ENCODE measurements around the gene CPNE5. TPM values are rescaled to one million over a fixed set of nuclear protein-coding genes. Genes with fewer than 3 reads are reported as not detected.

The CPNE5 gene
- total RNA-seq, 1 donor from 2014 or later = 0.72 TPM

GRCh38 chr6:36692861-36693702 lies 146.2 kb downstream of the CPNE5 start:
- no peak for DNase-seq (ENCODE audit: extremely low spot score, unreplicated experiment)
- Mint-ChIP-seq H3K4me1 (ENCODE audit: unreplicated experiment) (no peaks in the 10 kb centered on the region), H3K27me3 (no peaks in the 10 kb centered on the region), H3K9me3 (no peaks in the 10 kb centered on the region), H3K27ac (peak overlapping the region; percentile 12), H3K4me3 (no peak overlapping the region), H3K36me3 (no peaks in the 10 kb centered on the region)
- TF ChIP-seq, protein P1, sequence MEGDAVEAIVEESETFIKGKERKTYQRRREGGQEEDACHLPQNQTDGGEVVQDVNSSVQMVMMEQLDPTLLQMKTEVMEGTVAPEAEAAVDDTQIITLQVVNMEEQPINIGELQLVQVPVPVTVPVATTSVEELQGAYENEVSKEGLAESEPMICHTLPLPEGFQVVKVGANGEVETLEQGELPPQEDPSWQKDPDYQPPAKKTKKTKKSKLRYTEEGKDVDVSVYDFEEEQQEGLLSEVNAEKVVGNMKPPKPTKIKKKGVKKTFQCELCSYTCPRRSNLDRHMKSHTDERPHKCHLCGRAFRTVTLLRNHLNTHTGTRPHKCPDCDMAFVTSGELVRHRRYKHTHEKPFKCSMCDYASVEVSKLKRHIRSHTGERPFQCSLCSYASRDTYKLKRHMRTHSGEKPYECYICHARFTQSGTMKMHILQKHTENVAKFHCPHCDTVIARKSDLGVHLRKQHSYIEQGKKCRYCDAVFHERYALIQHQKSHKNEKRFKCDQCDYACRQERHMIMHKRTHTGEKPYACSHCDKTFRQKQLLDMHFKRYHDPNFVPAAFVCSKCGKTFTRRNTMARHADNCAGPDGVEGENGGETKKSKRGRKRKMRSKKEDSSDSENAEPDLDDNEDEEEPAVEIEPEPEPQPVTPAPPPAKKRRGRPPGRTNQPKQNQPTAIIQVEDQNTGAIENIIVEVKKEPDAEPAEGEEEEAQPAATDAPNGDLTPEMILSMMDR (conservative IDR thresholded peaks at IDR 0.05) = no peak

DNA sequence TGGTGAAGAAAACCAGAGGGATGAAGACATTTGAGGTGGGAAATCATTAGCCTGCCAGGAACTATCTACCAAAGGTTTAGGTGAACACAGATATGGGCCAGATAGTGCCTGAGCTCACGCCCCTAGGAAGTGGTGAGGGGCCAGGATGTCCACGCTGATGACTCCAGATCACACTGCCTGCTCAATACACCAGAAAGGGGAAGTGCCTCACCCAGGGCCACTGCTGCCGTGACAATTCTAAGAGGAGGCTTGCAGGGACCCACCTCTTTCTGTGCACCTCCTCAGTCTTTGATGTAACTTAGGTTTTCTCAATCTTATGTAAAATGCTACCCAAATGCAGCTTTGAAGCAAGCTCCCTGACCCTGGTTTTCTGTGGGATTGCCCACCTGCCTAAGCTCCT lies 147.0 kb downstream of the CPNE5 start:
- H3K4me1 Mint-ChIP-seq (ENCODE audit: unreplicated experiment) = no peaks in the 10 kb centered on the region
- no peaks in the 10 kb centered on the region for H3K9me3 Mint-ChIP-seq
- H3K27ac Mint-ChIP-seq = no peak overlapping the region
- DNase-seq (ENCODE audit: extremely low spot score, unreplicated experiment) = no peak
- no peaks in the 10 kb centered on the region for H3K27me3 Mint-ChIP-seq
- no peak overlapping the region for H3K4me3 Mint-ChIP-seq
- TF ChIP-seq, protein P1 (conservative IDR thresholded peaks at IDR 0.05) = no peak
- no peaks in the 10 kb centered on the region for H3K36me3 Mint-ChIP-seq

DNA sequence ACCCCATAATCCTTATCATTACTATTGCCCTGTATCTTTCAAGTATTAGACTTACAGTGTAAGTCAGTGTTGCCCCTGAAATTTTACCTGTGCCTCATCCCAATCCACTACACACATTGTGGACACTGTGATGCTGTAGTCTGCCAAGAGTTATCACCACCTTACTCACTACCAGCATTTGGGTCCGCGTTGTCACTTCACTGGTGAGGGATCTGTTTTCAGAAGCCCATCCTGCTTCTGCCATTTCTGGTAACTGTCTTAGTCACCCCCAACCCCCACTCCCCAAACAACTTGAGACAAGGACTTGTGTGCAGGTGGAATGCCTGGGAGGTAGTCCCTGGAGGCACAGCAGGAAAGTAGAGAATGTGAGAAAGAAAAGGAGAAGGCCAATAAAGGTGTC lies 147.6 kb downstream of the CPNE5 start:
- Mint-ChIP-seq H3K4me3 (no peak overlapping the region), H3K9me3 (no peaks in the 10 kb centered on the region), H3K4me1 (ENCODE audit: unreplicated experiment) (no peaks in the 10 kb centered on the region), H3K27me3 (no peaks in the 10 kb centered on the region), H3K36me3 (no peaks in the 10 kb centered on the region), H3K27ac (no peak overlapping the region)
- TF ChIP-seq, protein P1 (conservative IDR thresholded peaks at IDR 0.05) = no peak
- no peak for DNase-seq (ENCODE audit: extremely low spot score, unreplicated experiment)

DNA sequence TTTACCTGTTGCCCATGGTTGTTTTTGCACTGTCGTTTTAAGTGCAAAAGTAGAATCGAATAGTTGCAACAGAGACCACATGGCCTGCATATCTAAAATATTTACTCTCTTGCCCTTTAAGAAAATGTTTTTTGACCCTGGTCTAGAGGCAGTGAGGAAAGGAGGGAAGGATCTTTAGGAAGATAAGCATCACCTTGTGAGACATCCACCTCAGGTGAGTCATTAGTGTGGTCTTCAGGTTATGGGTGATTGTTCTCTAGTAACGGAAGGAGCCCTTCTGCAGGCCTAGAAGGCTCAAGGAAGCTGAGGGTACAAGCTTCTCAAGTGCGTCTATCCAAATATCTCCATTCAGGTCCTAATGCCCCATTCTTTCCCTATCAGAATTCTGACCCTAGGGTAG lies 148.2 kb downstream of the CPNE5 start:
- Mint-ChIP-seq H3K27ac (no peak overlapping the region), H3K4me1 (ENCODE audit: unreplicated experiment) (no peaks in the 10 kb centered on the region), H3K9me3 (no peaks in the 10 kb centered on the region), H3K27me3 (no peaks in the 10 kb centered on the region), H3K4me3 (no peak overlapping the region), H3K36me3 (peaks cover 1% of the 10 kb centered on the region)
- DNase-seq (ENCODE audit: extremely low spot score, unreplicated experiment) = no peak
- TF ChIP-seq, protein P1 (conservative IDR thresholded peaks at IDR 0.05) = no peak

Other genes starting within 250 kb of the CPNE5 start
- 361 and 455 TPM in 2 replicates for gene SRSF3, start 245.1 kb downstream of the CPNE5 start, total RNA-seq (ENCODE audit: low replicate concordance)
- 76.3 and 185 TPM in 2 replicates for gene CDKN1A, start 160.7 kb downstream of the CPNE5 start, total RNA-seq (ENCODE audit: low replicate concordance)
- gene RAB44, start 141.6 kb downstream of the CPNE5 start, total RNA-seq (ENCODE audit: low replicate concordance) = 0.07 TPM in 1 of 2 replicates, not detected in the other
- gene PPIL1, start 35.4 kb upstream of the CPNE5 start, total RNA-seq (ENCODE audit: low replicate concordance) = 35.1 and 50.4 TPM in 2 replicates
- gene C6orf89, start 46.5 kb upstream of the CPNE5 start, total RNA-seq (ENCODE audit: low replicate concordance) = 37.9 and 42.4 TPM in 2 replicates
- gene PI16, start 115.3 kb upstream of the CPNE5 start, total RNA-seq (ENCODE audit: low replicate concordance) = not detected in 2 replicates
- gene MTCH1, start 146.8 kb upstream of the CPNE5 start, total RNA-seq (ENCODE audit: low replicate concordance) = 163 and 184 TPM in 2 replicates
- gene FGD2, start 166.2 kb upstream of the CPNE5 start, total RNA-seq (ENCODE audit: low replicate concordance) = 0.10 TPM in 1 of 2 replicates, not detected in the other